RWPE2 (cell line): ENCODE measurements around the gene PROS1.

Experiments used
- ATAC-seq: fragments of 200-7000 bp; cut with Tn5 transposase; 3 replicates; pipeline ENCODE4 v1.9.1; 2021; ENCODE audit warnings: low read depth
- DNase-seq: peaks from one replicate; pipeline ENCODE4 v3.0.0-alpha.2; 2020; ENCODE audit warnings: low spot score
- H3K27ac ChIP-seq: fragments of 450-650 bp; 2 replicates; pipeline ENCODE4 v1.5.1; 2017; ENCODE audit warnings: mild to moderate bottlenecking; ENCODE audit not compliant: poor library complexity, severe bottlenecking
- H3K27me3 ChIP-seq: fragments of 250-450 bp; sonication (Bioruptor Pico); 2 replicates; pipeline ENCODE4 v1.5.1; 2021; ENCODE audit warnings: mild to moderate bottlenecking, moderate library complexity; ENCODE audit not compliant: insufficient read depth, poor library complexity, severe bottlenecking
- H3K36me3 ChIP-seq: fragments of 250-450 bp; sonication (Bioruptor Pico); 2 replicates; pipeline ENCODE4 v1.5.1; 2020; ENCODE audit warnings: low read depth, mild to moderate bottlenecking, moderate library complexity
- H3K4me1 ChIP-seq: fragments of 250-450 bp; sonication (Bioruptor Pico); 2 replicates; pipeline ENCODE4 v1.5.1; 2021; ENCODE audit warnings: mild to moderate bottlenecking, moderate library complexity; ENCODE audit not compliant: insufficient read depth, poor library complexity, severe bottlenecking
- H3K4me3 ChIP-seq: fragments of 250-450 bp; sonication (Bioruptor Pico); 2 replicates; pipeline ENCODE4 v1.5.1; 2021; ENCODE audit warnings: mild to moderate bottlenecking, moderate library complexity; ENCODE audit not compliant: severe bottlenecking
- H3K9me3 ChIP-seq: fragments of 250-450 bp; sonication (Bioruptor Pico); 2 replicates; pipeline ENCODE4 v1.5.1; 2021; ENCODE audit warnings: mild to moderate bottlenecking, moderate library complexity; ENCODE audit not compliant: severe bottlenecking
- CTCF ChIP-seq: fragments of 450-650 bp; IDR thresholded peaks from one replicate; pipeline ENCODE4 v1.5.1; 2017; ENCODE audit warnings: mild to moderate bottlenecking, moderate library complexity; ENCODE audit not compliant: poor library complexity, severe bottlenecking

The PROS1 gene

GRCh38 chr3:93988764-93989163, 15.1 kb upstream of the PROS1 start:
- Histone ChIP-seq H3K27me3 (no peaks in the 10 kb centered on the region), H3K36me3 (no peaks in the 10 kb centered on the region), H3K4me1 (peaks cover 10% of the 10 kb centered on the region), H3K9me3 (no peaks in the 10 kb centered on the region), H3K27ac (no peak overlapping the region), H3K4me3 (no peak overlapping the region)
- TF ChIP-seq CTCF: no peak
- DNase-seq (no peak), ATAC-seq (no peak)

DNA sequence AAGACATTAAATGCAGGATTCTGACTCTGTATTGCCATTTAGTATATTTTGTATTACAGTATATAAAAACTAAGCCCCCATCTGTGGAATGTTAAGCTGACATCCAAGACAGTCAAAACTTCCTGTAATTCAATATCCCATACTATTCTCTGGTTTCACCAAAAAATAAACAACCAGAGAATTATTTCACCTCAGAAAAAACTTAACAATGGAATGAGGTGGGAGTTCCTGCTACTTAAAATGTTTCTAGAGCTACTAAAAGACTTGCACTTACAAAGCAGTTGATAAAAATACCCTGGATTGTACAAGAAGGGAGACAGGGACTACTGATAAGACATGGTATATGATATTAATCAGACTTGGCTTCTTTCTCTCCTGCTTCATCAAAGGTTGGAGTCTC, 14.6 kb upstream of the PROS1 start:
- no peaks in the 10 kb centered on the region for H3K27me3 ChIP-seq
- TF ChIP-seq CTCF: no peak
- H3K4me3 ChIP-seq: no peak overlapping the region
- no peak overlapping the region for H3K27ac ChIP-seq
- DNase-seq: no peak
- no peaks in the 10 kb centered on the region for H3K9me3 ChIP-seq
- no peaks in the 10 kb centered on the region for H3K36me3 ChIP-seq
- H3K4me1 ChIP-seq: peaks cover 10% of the 10 kb centered on the region
- peak; percentile 31; the same call in 1 of the 3 replicates for ATAC-seq

DNA sequence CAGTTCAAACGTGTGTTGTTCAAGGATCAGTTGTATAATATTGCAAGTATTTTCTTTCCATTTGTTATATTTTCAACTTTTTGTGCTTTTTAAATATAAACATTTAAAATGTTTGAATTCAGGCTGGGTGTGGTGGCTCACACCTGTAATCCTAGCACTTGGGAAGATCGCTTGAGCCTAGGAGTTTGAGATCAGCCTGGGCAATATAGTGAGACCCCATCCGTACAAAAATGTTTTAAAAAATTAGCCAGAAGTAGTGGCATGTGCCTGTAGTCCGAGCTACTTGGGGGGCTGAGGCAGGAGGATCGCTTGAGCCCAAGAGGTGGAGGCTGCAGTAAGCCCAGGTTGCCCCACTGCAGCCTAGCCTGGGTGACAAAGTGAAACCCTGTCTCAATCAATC, 10.9 kb upstream of the PROS1 start:
- peaks cover 10% of the 10 kb centered on the region for H3K4me1 ChIP-seq
- ATAC-seq (no peak), DNase-seq (no peak)
- no peaks in the 10 kb centered on the region for H3K9me3 ChIP-seq
- H3K36me3 ChIP-seq: no peaks in the 10 kb centered on the region
- no peaks in the 10 kb centered on the region for H3K27me3 ChIP-seq
- H3K4me3 ChIP-seq: no peak overlapping the region
- H3K27ac ChIP-seq: no peak overlapping the region
- TF ChIP-seq CTCF: no peak

DNA sequence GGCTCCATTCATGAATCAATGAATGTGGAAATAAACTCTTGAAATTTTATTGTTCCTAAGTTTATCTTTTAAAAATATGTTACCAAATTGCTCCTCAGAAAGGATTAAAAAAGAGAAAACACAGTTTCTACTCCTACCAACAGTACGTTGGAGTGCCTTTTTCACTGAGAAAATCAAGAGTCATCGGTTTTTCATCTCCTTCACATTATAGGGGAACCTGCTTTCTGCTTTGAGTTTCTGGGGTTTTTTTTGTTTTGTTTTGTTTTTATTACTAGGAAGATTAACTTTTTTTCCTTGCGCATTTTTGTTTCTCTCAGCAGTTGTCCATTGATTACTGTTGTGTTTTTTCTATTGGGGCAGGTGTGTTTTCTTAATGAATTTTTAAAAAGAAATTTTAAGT, 9.7 kb upstream of the PROS1 start:
- no peak for TF ChIP-seq CTCF
- peaks cover 10% of the 10 kb centered on the region for H3K4me1 ChIP-seq
- no peaks in the 10 kb centered on the region for H3K36me3 ChIP-seq
- no peak overlapping the region for H3K27ac ChIP-seq
- no peak overlapping the region for H3K4me3 ChIP-seq
- DNase-seq: no peak
- H3K27me3 ChIP-seq: no peaks in the 10 kb centered on the region
- ATAC-seq: no peak
- no peaks in the 10 kb centered on the region for H3K9me3 ChIP-seq

DNA sequence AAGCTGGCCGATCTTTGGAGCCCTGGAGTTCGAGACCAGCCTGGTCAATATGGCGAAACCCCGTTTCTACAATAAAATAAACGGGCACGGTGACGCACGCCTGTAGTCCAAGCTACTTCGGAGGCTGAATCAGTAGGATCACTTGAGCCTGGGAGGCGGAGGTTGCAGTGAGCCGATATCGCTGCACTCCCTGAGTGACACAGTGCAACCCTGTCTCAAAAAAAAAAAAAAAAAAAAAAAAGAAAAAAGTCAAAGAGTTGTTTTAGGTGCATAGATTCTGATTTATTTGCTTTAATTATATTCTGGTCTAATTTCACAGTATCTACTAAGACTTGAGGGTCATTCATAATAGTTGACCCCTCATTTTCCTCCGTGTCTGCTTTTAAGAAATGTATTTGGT, 8.0 kb upstream of the PROS1 start:
- no peak for TF ChIP-seq CTCF

More for the DNA sequence above, 8.0 kb upstream of the PROS1 start:
- Histone ChIP-seq H3K4me3 (no peak overlapping the region), H3K9me3 (no peaks in the 10 kb centered on the region), H3K27ac (no peak overlapping the region), H3K27me3 (no peaks in the 10 kb centered on the region), H3K4me1 (peaks cover 4% of the 10 kb centered on the region), H3K36me3 (no peaks in the 10 kb centered on the region)
- ATAC-seq: no peak
- no peak for DNase-seq
